ENCODE data around the gene CEP97.
"Not testable (repeated sequence)": the region's sequence is repeated elsewhere in the genome, so short reads cannot be mapped to it uniquely, and the experiment has no call there.

The CEP97 gene, protein sequence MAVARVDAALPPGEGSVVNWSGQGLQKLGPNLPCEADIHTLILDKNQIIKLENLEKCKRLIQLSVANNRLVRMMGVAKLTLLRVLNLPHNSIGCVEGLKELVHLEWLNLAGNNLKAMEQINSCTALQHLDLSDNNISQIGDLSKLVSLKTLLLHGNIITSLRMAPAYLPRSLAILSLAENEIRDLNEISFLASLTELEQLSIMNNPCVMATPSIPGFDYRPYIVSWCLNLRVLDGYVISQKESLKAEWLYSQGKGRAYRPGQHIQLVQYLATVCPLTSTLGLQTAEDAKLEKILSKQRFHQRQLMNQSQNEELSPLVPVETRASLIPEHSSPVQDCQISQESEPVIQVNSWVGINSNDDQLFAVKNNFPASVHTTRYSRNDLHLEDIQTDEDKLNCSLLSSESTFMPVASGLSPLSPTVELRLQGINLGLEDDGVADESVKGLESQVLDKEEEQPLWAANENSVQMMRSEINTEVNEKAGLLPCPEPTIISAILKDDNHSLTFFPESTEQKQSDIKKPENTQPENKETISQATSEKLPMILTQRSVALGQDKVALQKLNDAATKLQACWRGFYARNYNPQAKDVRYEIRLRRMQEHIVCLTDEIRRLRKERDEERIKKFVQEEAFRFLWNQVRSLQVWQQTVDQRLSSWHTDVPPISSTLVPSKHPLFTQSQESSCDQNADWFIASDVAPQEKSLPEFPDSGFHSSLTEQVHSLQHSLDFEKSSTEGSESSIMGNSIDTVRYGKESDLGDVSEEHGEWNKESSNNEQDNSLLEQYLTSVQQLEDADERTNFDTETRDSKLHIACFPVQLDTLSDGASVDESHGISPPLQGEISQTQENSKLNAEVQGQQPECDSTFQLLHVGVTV
- 50.3 to 50.6 reads per million in 2 donors for total RNA-seq

DNA sequence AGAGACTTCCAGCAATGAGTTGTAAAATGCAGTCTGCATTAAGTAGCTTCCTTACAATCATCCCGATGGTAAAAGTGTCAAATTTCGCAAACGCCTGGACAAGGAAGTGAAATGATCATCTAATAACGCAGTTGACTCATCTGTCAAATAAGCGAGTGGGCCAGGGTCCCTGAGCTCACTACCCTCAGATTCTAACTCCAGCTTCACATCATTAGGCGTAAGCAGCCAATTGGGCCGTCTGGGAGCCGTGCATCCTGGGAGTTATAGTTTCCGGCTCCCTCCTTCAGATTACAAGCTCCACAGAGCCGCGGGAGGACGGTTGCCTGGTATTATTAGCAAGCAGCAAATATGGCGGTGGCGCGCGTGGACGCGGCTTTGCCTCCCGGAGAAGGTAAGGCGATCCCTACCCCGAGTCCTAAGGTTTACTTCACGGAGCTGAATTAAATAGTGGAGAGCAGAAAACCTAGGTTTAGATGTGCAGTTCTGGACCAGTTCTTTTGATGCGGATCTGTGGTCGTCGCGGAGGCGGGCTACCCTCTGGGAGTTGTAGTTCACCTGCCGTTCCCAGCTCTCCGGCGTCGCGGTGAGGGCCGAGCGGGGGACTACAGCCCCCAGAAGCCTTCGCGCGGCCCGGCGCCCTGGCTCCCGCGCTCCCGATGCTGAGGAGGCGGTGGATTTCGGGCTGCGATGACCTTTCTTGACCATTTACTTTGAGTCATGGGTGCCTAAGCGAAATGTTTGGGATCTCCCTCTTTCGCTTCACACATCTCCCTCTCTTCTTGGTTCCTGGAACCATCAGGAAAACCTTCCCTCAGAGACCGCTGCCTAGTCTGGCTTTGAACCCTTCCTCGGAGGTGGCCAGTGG lies at the start of gene CEP97:
TSS of gene CEP97 (plus strand) at position 286 of the 865 bp plus-strand sequence. CDS start at position 349, 63 bp downstream.
- peak; percentile 68 for DNase-seq

- no peak for DNase-seq
These were observed 48.7 kb upstream of the CEP97 start for GRCh38 chr3:101675709-101676215.

DNA sequence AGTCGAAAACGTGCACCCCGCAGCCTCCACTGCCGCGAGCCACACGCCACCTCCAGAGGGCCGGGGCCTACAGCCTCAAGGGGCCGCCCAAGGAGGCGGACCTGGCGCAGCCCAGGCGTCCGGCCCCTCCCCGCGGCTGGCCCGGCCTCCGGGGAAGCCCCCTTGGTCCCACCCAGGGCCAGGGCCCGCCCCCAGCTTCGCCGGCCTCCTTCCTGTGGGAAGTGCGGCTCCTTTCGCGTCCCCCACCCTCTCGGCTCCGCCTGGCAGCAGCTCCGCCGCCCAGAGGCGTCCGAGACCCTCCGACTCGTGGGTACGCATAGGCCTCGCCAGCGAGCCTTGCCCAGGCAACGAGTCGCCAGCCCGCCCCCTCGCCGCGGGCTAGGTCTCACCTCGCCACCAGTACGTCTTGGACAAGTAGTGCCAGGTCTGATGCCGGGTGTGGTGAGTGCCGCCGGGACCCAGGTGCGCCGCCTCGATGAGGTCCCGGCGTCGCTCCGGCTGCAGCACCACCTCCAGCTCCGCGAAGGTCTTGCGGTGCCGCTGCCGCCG lies 48.1 kb upstream of the CEP97 start:
- no peak for DNase-seq

GRCh38 chr3:101676765-101677435 lies 47.5 kb upstream of the CEP97 start, which contains the start of gene ZBTB11:
ZBTB11 (minus strand) TSS chr3:101677132; CDS start chr3:101676914, 218 bp downstream.
- DNase-seq: no peak

DNA sequence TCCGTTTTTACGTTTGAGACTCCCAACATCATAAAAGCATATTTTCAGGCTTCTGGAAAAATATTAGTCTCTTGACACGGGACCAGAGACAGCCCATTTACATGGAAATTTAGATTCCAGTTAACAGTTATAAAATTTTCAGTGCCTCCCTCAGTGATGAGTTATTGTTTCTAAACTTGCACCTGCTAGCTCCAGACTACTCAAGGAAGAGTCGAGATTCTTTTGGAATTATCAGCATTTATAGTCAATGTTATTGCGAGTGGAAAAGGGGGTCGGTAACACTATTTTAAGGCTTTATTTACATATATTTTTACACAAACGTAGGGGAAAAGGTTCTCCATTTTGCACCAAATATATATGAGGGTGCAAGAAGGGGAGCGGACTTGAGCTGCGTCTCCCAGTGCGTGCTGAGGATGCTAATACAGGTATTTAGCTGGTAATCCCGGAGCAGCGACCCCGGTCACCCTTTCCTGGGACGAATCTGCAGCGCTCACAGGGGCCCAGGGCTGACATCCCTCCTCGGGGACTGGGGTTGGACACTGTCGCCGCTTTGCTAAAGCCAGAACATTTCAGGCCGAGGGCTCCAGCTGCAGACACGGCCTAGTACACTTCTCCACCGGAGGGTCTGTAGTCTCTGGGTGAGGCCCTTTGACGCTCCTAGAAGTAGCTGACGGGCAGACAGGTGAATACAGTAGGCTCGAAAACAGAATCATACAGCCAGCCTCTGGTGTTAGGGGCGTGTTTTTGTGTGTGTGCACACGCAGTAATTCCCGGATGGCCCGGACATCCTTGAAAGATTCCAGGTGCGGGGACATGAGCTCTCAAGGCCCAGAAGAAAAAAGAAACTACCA lies 46.8 kb upstream of the CEP97 start:
- DNase-seq: no peak

DNA sequence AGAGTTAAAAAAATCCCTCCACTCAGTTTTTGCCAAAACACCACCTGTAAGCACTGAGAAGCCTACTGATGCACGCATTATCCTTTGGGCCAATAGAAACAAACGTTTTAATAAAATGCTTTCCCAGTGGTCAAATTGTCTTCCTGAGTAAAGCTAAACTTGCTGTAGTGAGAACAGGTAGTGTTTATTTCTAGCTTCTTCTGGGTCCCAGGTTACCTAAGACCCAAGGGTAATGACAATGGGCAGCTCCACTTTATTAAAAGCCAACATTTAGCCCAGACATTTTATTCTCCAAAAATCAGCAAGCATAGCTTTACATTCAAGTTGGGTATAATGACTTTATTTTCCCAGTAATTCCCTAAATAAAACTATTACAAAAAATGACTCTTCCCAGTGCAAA lies 45.6 kb upstream of the CEP97 start:
- DNase-seq: not testable (repeated sequence)

DNA sequence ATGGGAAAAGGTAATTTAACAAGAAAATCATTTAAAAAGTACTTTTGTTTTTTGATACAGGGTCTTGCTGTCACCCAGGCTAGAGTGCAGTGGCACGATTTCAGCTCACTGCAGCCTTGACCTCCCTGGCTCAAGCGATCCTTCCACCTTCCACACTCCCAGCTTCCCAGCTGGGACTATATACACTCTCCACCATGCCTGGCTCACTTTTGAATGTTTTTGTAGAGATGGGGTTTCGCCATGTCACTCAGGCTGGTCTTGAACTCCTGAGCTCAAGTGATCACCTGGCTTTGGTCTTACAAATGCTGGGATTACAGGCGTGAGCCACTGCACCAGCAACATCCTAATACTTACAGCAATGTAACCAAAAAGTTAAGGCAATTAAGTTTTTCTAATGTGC lies 43.9 kb upstream of the CEP97 start:
- no peak for DNase-seq

GRCh38 chr3:101685050-101685400 lies 39.4 kb upstream of the CEP97 start:
- no peak for DNase-seq

GRCh38 chr3:101685870-101686307 lies 38.5 kb upstream of the CEP97 start:
- DNase-seq: no peak

DNA sequence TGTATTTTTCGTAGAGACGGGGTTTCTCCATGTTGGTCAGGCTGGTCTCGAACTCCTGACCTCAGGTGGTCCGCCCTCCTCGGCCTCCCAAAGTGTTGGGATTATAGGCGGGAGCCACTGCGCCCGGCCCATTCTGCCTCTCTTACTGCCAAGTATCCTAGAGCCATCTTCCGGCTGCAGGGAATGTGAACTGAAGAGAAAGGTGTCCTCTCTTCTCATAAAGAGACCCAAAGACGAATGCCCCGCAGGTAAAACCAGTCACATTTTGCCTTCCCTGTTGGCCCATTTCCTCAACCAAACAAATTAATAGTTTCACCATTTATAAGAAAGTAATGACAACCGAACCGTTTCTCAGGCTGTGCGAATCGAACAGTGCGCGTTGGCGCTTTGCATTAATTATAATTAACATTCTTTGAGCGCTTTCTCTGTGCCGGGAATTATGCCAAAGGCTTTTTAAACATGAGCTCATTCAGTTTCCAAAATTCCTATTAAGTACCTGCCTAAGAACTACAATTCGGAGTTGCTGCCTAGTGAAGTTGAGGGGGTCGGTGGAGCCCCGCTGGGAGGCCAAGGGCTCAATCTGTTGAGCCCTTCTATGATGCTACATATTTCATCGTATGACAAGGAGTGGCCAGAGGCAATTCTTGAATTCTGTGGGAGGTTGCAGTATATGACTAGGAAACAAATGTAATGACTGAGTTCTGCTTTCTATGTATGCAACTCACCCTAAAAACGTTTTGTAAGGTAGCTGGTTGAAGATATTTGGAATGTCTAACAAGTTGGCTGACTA lies 37.1 kb upstream of the CEP97 start:
- no peak for DNase-seq

DNA sequence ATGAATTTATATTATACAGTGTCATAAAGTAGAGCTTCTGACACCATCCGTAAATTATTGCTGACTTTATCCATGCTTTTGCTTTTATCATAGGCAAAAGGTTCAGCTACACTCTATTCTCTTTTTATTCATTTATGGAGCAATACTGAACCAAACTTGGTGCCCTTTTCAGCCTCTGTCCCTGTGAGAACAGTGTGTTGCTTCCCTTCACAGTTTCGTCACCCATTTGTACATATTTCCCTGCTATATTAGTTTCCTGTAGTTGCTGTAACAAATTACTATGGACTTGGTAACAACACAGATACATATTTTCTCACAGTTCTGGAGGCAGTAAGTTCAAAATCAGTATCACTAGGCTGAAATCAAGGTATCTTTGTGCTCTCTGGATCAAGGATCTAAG lies 35.1 kb upstream of the CEP97 start:
- no peak for DNase-seq

DNA sequence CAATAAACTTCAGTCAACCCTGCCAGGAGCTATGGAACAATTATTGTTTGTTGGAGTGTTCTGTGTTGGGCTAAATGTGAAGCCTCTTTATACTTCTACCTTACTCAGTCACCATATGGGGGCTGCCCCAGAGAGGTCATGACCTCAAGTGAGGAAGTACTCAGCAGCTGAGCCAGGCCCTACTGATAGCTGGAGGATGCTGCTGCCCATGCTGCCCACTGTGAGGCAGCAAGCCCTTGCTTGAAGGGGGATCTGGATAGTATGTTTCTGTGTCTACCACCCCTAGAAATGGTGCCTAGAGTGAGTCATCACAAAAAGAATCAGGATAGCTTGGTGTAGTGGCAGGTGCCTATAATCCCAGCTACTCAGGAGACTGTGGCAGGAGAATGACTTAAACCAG lies 33.4 kb upstream of the CEP97 start:
- no peak for DNase-seq

DNA sequence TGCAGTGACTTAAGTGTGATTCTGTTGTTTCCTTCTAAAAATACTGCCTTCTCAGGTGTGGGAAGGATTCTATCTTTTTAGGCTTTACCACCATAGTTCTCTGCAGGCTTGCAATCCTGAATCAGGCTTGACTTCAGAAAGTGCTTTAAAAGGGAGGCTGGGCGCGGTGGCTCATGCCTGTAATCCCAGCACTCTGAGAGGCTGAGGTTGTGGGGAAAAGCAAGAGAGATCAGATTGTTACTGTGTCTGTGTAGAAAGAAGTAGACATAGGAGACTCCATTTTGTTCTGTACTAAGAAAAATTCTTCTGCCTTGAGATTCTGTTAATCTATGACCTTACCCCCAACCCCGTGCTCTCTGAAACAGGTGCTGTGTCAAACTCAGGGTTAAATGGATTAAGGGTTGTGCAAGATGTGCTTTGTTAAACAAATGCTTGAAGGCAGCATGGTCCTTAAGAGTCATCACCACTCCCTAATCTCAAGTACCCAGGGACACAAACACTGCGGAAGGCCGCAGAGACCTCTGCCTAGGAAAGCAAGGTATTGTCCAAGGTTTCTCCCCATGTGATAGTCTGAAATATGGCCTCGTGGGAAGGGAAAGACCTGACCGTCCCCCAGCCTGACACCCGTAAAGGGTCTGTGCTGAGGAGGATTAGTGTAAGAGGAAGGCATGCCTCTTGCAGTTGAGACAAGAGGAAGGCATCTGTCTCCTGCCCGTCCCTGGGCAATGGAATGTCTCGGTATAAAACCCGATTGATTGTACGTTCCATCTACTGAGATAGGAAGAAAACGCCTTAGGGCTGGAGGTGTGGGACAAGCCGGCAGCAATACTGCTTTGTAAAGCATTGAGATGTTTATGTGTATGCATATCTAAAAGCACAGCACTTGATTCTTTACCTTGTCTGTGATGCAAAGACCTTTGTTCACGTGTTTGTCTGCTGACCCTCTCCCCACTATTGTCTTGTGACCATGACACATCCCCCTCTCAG lies 32.4 kb upstream of the CEP97 start:
- not testable (repeated sequence) for DNase-seq

- DNase-seq: not testable (repeated sequence)
These were observed 30.9 kb upstream of the CEP97 start for GRCh38 chr3:101693540-101693939.

DNA sequence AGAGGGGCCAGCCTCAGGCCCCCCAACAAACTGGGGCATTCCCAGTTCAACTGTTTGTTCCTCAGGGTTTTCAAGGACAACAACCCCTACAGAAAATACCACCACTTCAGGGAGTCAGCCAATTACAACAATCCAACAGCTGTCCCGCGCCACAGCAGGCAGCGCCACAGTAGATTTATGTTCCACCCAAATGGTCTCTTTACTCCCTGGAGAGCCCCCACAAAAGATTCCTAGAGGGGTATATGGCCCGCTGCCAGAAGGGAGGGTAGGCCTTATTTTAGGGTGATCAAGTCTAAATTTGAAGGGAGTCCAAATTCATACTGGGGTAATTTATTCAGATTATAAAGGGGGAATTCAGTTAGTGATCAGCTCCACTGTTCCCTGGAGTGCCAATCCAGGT lies 29.6 kb upstream of the CEP97 start:
- not testable (repeated sequence) for DNase-seq

DNA sequence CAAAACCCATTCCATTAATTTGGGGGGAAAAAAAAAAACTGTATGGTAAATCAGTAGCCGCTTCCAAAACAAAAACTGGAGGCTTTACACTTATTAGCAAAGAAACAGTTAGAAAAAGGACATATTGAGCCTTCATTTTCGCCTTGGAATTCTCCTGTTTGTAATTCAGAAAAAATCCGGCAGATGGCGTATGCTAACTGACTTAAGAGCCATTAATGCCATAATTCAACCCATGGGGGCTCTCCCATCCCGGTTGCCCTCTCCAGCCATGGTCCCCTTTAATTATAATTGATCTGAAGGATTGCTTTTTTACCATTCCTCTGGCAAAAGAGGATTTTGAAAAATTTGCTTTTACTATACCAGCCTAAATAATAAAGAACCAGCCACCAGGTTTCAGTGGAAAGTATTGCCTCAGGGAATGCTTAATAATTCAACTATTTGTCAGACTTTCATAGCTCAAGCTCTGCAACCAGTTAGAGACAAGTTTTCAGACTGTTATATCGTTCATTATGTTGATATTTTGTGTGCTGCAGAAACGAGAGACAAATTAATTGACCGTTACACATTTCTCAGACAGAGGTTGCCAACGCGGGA lies 28.5 kb upstream of the CEP97 start:
- DNase-seq: no peak

DNA sequence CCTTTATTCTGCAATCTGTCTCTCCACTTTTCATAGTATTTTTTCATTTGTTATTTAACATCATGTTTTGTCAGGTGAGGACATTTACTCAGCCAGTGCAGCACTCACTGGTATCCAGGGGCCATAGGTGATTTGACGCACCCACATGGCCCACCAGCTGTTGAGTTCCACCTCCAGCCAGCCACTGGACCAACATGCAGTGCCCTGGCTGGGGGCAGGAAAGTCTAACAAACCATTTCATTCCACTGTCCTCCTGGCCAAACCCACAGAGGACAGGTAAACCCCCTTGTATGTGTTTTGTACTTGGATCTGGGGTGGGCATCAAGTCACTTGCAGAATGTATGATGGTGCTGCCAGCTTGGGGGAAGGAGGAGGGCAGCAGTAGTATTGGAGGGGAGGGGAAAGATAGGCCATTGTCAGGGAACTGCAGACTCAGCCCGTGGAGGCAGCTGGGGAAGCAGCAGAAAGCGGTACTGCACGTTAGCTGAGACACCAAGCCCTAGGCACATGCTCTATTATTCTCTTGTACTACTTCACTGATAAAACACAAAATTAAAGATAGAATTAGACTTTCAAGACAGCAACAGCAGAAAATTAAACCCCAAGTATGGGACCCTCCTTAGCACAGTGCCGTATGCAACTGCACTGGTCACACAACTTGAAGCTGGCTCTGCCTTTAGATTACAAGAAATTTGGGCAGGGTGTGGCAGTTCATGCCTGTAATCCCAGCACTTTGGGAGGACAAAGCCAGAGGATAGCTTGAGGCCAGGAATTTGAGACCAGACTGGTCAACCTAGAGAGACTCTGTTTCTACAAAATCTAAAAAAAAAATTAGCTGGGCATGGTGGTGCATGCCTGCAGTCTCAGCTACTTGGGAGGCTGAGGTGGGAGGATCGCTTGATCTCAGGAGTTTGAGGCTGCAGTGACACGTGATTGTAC lies 22.4 kb upstream of the CEP97 start:
- DNase-seq: no peak

Data from activated gamma-delta T cell (primary cell).